Measurements from ENCODE around the gene TNFRSF18. TPM values are rescaled to one million over a fixed set of nuclear protein-coding genes. Genes with fewer than 3 reads are reported as not detected.

Gene TNFRSF18
- total and polyA plus RNA-seq, 8 donors, result 0.32 to 1.2 (median 0.34) TPM; not detected in 3

- H3K4me3 ChIP-seq, result no peak overlapping the region
- no peaks in the 10 kb centered on the region for H3K4me1 ChIP-seq
- ATAC-seq (no peak), FAIRE-seq (no peak), DNase-seq (peak in 3 of 6 donors; percentile 11 to 70 (median 48))
- no peaks in the 10 kb centered on the region for H3K36me3 ChIP-seq
- TF ChIP-seq, protein P1, sequence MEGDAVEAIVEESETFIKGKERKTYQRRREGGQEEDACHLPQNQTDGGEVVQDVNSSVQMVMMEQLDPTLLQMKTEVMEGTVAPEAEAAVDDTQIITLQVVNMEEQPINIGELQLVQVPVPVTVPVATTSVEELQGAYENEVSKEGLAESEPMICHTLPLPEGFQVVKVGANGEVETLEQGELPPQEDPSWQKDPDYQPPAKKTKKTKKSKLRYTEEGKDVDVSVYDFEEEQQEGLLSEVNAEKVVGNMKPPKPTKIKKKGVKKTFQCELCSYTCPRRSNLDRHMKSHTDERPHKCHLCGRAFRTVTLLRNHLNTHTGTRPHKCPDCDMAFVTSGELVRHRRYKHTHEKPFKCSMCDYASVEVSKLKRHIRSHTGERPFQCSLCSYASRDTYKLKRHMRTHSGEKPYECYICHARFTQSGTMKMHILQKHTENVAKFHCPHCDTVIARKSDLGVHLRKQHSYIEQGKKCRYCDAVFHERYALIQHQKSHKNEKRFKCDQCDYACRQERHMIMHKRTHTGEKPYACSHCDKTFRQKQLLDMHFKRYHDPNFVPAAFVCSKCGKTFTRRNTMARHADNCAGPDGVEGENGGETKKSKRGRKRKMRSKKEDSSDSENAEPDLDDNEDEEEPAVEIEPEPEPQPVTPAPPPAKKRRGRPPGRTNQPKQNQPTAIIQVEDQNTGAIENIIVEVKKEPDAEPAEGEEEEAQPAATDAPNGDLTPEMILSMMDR (IDR thresholded peaks at IDR 0.05), result no peak
- intact Hi-C loops (cut with DNase I), result no loop called here
- H3K9me3 ChIP-seq, result no peaks in the 10 kb centered on the region
- 79 to 88% methylated on average over 29 to 32 of the region's 32 CpGs for WGBS, 2 donors
- H3K27ac ChIP-seq, result no peak overlapping the region
- H3K27me3 ChIP-seq, result no peaks in the 10 kb centered on the region
Measured at GRCh38 chr1:1173061-1173792, 33.2 kb downstream of the TNFRSF18 start.

GRCh38 chr1:1171546-1172340, 34.6 kb downstream of the TNFRSF18 start:
- Histone ChIP-seq H3K36me3 (no peaks in the 10 kb centered on the region), H3K9me3 (no peaks in the 10 kb centered on the region), H3K27ac (no peak overlapping the region), H3K27me3 (no peaks in the 10 kb centered on the region), H3K4me1 (peaks cover 0 to 10% (median 3%) of the 10 kb centered on the region in 3 donors), H3K4me3 (no peak overlapping the region)
- intact Hi-C loops (cut with DNase I), result no loop called here
- no peak for FAIRE-seq
- WGBS, 2 donors, result 84% methylated on average over 24 to 33 of the region's 33 CpGs
- TF ChIP-seq, protein P1 (IDR thresholded peaks at IDR 0.05), result no peak
- DNase-seq, result peak in 4 of 6 donors; percentile 3 to 74 (median 45)
- ATAC-seq, result no peak

- TF ChIP-seq, protein P1 (IDR thresholded peaks at IDR 0.05), result no peak
- FAIRE-seq, result no peak
Measured at GRCh38 chr1:1171161-1171545, 35.2 kb downstream of the TNFRSF18 start.

DNA sequence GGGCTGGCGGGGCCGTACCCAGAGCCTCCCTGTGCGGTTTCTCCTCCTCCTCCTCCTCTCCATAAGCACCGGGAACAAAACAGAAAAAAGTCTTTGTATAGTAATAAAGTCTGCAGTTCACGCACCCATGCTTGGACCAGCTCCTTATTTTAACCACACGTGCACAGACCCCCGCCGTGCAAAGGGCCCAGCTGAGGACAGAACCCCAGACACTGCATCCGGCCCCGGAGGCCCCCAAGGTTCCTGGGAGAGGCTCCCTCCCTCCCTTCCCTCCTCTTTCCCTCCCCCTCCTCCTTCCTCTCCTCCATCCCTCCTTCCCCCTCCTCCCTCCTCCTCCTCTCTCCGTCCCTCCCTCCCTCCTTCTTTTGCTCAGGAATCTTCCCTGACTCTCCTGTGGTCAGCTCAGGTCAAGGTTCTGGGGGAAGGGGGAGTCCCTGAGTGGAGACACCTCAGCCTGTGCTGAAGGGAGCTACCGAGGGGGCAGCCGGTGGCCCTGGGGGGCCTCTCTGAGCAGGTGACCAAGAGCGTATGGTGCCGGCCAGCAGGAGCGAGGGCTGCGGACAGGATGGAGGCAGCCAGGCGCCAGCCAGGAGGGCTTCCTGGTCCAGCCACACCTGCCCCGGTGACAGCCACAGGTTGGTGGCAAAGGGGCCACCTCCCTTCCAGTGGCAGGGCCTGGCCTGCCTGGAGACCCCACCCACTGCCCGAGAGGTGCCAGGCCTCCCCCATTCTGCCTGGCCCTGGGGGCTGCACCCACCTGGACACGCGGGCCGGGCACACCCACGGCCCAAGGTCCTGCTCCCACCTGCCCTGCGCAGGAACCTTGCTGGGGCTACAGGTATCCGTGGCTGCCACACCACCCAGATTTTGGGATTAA, 35.9 kb downstream of the TNFRSF18 start:
- 77 to 84% methylated on average over 26 of the region's 26 CpGs for WGBS, 2 donors
- TF ChIP-seq, protein P1 (IDR thresholded peaks at IDR 0.05), result no peak
- no peaks in the 10 kb centered on the region for H3K27me3 ChIP-seq
- H3K36me3 ChIP-seq, result no peaks in the 10 kb centered on the region
- FAIRE-seq, result no peak
- DNase-seq, result peak in 4 of 6 donors; percentile 7 to 72 (median 48)
- no peak overlapping the region for H3K4me3 ChIP-seq
- no peak overlapping the region for H3K27ac ChIP-seq
- ATAC-seq, result no peak
- peaks cover 5 to 14% (median 6%) of the 10 kb centered on the region in 3 donors for H3K4me1 ChIP-seq
- no peaks in the 10 kb centered on the region for H3K9me3 ChIP-seq
- intact Hi-C loops (cut with DNase I), result no loop called here

More at GRCh38 chr1:1171161-1171545, 35.2 kb downstream of the TNFRSF18 start:
- Histone ChIP-seq H3K9me3 (no peaks in the 10 kb centered on the region), H3K27me3 (no peaks in the 10 kb centered on the region), H3K27ac (no peak overlapping the region), H3K4me3 (no peak overlapping the region), H3K36me3 (no peaks in the 10 kb centered on the region), H3K4me1 (peaks cover under 1 to 14% (median 5%) of the 10 kb centered on the region in 3 donors)
- DNase-seq (peak in 1 of 6 donors; percentile 62), ATAC-seq (no peak)
- 79 to 80% methylated on average over 8 to 12 of the region's 12 CpGs for WGBS, 2 donors
- intact Hi-C loops (cut with DNase I), result no loop called here

Measured in pancreas (tissue), 10 donors.